RWPE2 (cell line): ENCODE data around the gene ANAPC13.

Experiments
- ATAC-seq: fragments of 200-7000 bp; cut with Tn5 transposase; 3 replicates; pipeline ENCODE4 v1.9.1; 2021; ENCODE audit warnings: low read depth
- DNase-seq: peaks from one replicate; pipeline ENCODE4 v3.0.0-alpha.2; 2020; ENCODE audit warnings: low spot score
- H3K27ac ChIP-seq: fragments of 450-650 bp; 2 replicates; pipeline ENCODE4 v1.5.1; 2017; ENCODE audit warnings: mild to moderate bottlenecking; ENCODE audit not compliant: poor library complexity, severe bottlenecking
- H3K27me3 ChIP-seq: fragments of 250-450 bp; sonication (Bioruptor Pico); 2 replicates; pipeline ENCODE4 v1.5.1; 2021; ENCODE audit warnings: mild to moderate bottlenecking, moderate library complexity; ENCODE audit not compliant: insufficient read depth, poor library complexity, severe bottlenecking
- H3K36me3 ChIP-seq: fragments of 250-450 bp; sonication (Bioruptor Pico); 2 replicates; pipeline ENCODE4 v1.5.1; 2020; ENCODE audit warnings: low read depth, mild to moderate bottlenecking, moderate library complexity
- H3K4me1 ChIP-seq: fragments of 250-450 bp; sonication (Bioruptor Pico); 2 replicates; pipeline ENCODE4 v1.5.1; 2021; ENCODE audit warnings: mild to moderate bottlenecking, moderate library complexity; ENCODE audit not compliant: insufficient read depth, poor library complexity, severe bottlenecking
- H3K4me3 ChIP-seq: fragments of 250-450 bp; sonication (Bioruptor Pico); 2 replicates; pipeline ENCODE4 v1.5.1; 2021; ENCODE audit warnings: mild to moderate bottlenecking, moderate library complexity; ENCODE audit not compliant: severe bottlenecking
- H3K9me3 ChIP-seq: fragments of 250-450 bp; sonication (Bioruptor Pico); 2 replicates; pipeline ENCODE4 v1.5.1; 2021; ENCODE audit warnings: mild to moderate bottlenecking, moderate library complexity; ENCODE audit not compliant: severe bottlenecking
- CTCF ChIP-seq: fragments of 450-650 bp; IDR thresholded peaks from one replicate; pipeline ENCODE4 v1.5.1; 2017; ENCODE audit warnings: mild to moderate bottlenecking, moderate library complexity; ENCODE audit not compliant: poor library complexity, severe bottlenecking

Gene ANAPC13

DNA sequence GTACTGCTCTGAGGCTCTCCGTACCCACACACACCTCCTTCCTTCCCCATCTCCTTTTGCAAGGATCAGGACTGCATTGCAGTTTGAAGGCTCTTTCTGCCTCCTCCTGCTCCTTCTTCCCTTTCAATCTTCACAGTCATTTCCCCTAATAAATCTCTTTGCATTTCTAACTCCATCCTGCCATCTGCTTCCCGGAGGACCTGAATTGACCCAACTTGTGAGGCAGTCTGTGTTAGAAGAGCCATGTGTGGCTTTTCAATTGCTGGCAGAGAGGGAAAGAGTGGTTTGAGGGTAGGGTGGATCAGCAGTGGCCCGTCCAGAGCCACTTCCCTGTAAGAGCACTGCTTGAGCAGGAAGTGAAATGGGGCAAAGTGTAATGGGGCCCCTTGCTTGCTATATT, 35.8 kb downstream of the ANAPC13 start:
- H3K27me3 ChIP-seq: no peaks in the 10 kb centered on the region
- peaks cover 3% of the 10 kb centered on the region for H3K9me3 ChIP-seq
- DNase-seq (no peak), ATAC-seq (no peak)
- H3K36me3 ChIP-seq: no peaks in the 10 kb centered on the region
- H3K4me3 ChIP-seq: no peak overlapping the region
- no peaks in the 10 kb centered on the region for H3K4me1 ChIP-seq
- no peak overlapping the region for H3K27ac ChIP-seq
- TF ChIP-seq CTCF: no peak

DNA sequence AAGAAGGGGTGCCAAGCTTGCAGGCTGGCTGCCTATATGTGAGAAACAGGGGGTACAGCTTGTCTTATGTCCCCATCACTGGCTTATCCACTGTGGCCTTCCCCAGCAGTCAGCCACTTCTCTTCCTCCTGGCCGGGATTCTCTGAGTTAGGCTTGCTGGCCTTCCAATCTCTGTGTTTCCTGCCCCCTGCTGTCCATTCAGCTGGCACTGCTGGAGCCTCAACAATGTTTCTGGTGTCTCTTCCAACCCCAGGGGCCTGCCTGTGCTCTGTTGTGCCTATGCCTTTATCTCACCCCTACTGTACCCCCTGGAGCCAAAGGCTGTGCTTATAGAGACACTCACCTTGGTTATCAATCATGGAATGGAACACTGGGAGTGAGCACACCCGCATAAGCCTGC, 36.5 kb downstream of the ANAPC13 start:
- no peak for DNase-seq

DNA sequence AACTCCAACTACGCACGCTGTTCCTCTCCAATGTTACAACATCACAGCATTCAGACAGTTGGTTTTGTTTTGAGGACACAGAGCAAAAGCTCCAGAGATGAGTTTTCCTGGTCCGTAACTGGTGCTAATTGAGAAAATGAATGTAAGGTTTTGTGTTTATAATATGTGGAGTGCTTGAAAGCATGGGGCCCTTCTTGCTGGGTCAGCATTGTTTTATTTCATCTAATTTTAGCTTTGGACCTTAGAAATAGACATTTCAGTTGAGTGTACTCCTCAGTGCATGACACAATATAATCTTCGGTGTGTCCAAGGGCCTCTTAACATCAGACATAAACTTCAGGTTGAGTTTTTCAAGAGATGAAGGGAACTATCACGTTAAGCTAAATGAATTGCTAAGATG, 37.1 kb downstream of the ANAPC13 start:
- DNase-seq (no peak), ATAC-seq (no peak)
- Histone ChIP-seq H3K4me3 (no peak overlapping the region), H3K36me3 (no peaks in the 10 kb centered on the region), H3K9me3 (peaks cover 3% of the 10 kb centered on the region), H3K27ac (no peak overlapping the region), H3K4me1 (no peaks in the 10 kb centered on the region), H3K27me3 (no peaks in the 10 kb centered on the region)
- TF ChIP-seq CTCF: no peak

More for the DNA sequence above, 36.5 kb downstream of the ANAPC13 start:
- Histone ChIP-seq H3K9me3 (peaks cover 3% of the 10 kb centered on the region), H3K27me3 (no peaks in the 10 kb centered on the region), H3K4me3 (no peak overlapping the region), H3K27ac (no peak overlapping the region), H3K4me1 (no peaks in the 10 kb centered on the region), H3K36me3 (no peaks in the 10 kb centered on the region)
- TF ChIP-seq CTCF: peak; percentile 56
- peak; percentile 84 for ATAC-seq

GRCh38 chr3:134447351-134447750, 38.4 kb downstream of the ANAPC13 start:
- Histone ChIP-seq H3K4me1 (no peaks in the 10 kb centered on the region), H3K27me3 (no peaks in the 10 kb centered on the region), H3K27ac (no peak overlapping the region), H3K9me3 (peaks cover 3% of the 10 kb centered on the region), H3K36me3 (no peaks in the 10 kb centered on the region), H3K4me3 (no peak overlapping the region)
- DNase-seq: no peak
- no peak for TF ChIP-seq CTCF
- ATAC-seq: no peak

GRCh38 chr3:134446800-134447199, 39.0 kb downstream of the ANAPC13 start:
- H3K9me3 ChIP-seq: peaks cover 3% of the 10 kb centered on the region
- no peak for TF ChIP-seq CTCF
- H3K4me3 ChIP-seq: no peak overlapping the region
- no peaks in the 10 kb centered on the region for H3K4me1 ChIP-seq
- no peak for ATAC-seq
- no peak for DNase-seq
- H3K27me3 ChIP-seq: no peaks in the 10 kb centered on the region
- H3K27ac ChIP-seq: no peak overlapping the region
- no peaks in the 10 kb centered on the region for H3K36me3 ChIP-seq
